Activated CD4-positive, alpha-beta T cell treated with anti-CD3 and anti-CD28 coated beads for 24 hours (primary cell): ENCODE results near the gene LSR.
"Not testable (repeated sequence)": the region's sequence is repeated elsewhere in the genome, so short reads cannot be mapped to it uniquely, and the experiment has no call there.

Experiments
- DNase-seq, 2 donors: peaks; one replicate each; pipeline ENCODE4 v3.0.0-alpha.2; 2020; ENCODE audit warnings: low read depth in 2 of 2

The LSR gene

DNA sequence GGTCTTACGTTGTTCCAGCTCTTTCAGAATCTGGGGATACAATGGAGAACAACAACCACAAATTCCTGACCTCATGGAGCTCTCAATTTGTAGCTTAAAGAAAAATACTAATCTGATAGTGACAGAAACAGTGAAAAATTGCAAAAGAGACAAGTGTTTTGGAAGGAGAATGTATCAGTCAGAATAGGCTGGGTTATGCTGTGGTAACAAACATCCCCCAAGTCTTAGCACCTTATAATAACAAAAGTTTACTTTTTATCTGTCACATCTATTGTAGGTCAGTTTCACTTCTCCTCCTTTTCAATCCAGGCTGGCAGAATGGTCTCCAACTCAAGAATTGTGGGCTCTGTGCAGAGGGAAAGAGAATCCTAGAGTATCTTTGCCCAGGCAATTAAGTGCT lies 29.8 kb upstream of the LSR start:
- DNase-seq, result no peak

DNA sequence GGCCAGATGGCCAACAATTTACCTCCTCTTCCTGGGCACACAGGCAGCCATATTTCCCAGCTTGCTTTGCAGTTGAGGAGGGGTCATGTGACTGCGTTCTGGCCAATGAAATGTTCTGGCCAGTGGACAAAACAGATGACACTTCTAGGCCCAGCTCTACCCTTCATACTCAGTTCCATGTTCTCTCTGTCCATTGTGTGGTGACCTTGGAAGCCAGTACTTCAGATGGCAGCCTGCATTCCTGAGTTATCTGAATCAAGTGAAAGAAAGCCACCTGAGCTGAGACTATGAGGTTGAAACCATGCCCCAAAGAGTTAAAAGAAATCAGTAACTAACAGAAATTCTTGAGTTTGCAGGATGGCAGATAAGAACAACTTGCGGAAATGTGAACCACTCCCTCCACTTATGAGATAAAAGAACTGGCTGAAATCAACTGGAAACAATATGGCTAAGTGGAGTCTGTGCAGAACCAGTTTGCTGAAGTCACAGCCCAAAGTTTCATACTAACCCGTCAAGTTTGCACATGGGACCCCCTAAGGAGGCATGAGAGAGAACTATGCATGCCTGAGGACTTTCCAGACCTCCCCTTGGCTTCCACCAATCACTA lies 28.4 kb upstream of the LSR start:
- DNase-seq, result no peak

- not testable (repeated sequence) for DNase-seq
Observed at GRCh38 chr19:35220973-35221590, 27.7 kb upstream of the LSR start.

- no peak for DNase-seq
Observed at GRCh38 chr19:35222373-35223015, 26.3 kb upstream of the LSR start.

DNA sequence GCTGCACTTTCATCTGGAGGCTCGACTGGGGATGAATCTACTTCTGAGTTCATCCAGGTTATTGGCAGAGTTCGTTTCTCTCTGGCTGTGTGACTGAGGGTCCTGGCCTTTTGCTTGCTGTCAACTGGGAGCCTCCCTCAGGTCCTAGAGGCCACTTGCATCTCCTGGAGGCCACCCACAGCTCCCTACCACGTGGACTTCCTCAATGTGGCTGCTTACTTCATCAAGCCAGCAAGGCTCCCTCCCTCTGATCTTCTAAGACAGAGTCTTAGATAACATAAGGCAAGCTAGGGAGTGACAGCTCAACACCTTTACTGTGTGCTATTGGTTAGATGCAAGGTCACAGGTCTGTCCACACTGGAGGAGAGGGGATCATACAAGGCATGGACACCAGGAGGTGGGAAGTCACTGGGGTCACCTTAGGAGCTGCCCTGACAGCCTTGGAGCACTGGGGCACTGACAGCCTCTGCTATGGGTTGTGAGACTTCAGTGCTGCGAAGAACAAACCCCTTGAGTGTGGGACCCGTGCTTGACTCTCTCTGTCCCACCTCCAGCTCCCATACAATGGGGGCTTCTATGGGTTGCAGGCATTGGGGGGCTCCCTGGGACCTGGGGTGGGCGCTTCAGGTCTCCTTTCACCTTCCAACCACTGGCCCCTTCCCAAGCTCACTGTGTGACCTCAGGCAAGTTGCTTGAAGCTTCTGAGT lies 25.6 kb upstream of the LSR start:
- DNase-seq, result no peak

DNA sequence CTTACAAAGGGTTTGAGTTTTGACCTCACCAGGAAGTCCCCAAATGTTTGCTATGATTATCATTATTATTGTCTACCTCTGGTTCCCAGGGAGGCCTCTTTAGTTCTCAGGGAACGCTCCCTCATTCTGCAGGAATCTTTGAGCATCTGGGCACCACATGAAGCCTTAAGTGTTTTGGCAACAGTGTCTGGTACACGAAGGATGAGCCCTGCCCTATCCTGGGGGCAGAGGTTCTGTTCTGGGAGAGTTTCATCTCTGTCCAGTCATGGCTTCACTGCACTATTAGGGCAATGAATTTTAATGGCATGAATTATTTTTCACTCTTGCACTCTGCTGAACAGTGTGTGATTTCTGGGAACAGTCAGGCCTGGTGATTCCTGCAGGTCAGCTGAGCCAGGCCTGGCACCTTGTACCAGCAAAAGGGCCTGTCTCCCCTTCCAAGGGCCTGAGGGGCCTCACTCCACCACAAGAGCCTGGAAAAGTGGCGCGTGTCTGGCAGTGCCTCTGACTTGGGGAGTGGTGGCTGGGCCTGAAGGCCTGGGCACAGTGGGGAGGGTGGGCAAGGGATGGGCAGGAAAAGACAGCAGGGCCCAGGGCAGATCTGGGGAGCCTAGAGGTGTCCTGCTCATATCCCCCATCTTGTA lies 24.8 kb upstream of the LSR start:
- no peak for DNase-seq

DNA sequence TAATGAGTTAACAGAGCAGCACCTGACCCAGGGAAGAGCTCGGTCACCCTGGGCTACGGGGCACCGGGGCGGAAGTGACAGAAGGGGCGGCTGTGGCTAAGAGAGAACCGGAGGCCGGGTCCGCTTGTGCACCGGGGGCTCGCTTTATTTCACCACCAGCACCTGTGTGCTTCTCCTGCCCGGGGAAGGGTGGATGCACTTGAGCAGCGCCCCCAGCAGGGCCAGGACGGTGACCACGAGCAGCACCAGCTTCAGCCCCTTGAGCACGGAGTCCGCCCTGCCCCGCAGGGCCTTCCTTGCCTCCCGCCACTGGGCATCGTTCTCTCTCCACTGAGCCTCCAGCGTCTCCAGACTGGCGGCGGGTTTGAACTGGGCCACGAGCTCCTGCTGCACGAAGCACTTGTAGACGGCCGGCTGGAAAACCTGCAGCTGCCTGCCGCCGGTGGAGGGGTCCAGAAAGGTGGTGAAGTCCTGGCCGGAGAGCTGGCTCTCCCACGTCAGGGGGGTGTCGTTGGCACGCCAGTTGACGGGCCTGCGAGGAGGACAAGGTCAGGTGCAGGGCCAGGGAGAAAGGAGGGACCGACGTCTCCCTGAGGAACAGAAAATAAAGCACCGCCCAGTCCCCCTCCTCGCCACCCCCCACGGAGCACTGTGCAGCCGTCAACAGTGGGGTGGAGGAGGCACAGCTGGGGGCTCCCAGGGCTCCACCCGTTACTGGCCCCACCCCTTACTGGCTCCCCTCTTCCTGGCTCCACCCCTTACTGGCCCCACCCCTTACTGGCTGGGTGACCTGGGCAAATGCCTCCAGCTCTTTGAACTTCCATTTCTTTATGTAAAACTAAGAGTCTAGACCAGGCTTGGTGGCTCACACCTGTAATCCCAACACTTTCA lies 23.9 kb upstream of the LSR start:
- no peak for DNase-seq

GRCh38 chr19:35225951-35226350 lies 22.9 kb upstream of the LSR start:
- DNase-seq, result no peak

GRCh38 chr19:35226748-35227147 lies 22.1 kb upstream of the LSR start:
- DNase-seq, result no peak

GRCh38 chr19:35228177-35228930 lies 20.4 kb upstream of the LSR start, which contains the start of gene FAM187B:
Gene FAM187B (minus strand): TSS chr19:35228739. CDS start chr19:35228680, 59 bp downstream.
- DNase-seq, result no peak

- DNase-seq, result no peak
Observed at GRCh38 chr19:35229601-35230000, 19.2 kb upstream of the LSR start.

DNA sequence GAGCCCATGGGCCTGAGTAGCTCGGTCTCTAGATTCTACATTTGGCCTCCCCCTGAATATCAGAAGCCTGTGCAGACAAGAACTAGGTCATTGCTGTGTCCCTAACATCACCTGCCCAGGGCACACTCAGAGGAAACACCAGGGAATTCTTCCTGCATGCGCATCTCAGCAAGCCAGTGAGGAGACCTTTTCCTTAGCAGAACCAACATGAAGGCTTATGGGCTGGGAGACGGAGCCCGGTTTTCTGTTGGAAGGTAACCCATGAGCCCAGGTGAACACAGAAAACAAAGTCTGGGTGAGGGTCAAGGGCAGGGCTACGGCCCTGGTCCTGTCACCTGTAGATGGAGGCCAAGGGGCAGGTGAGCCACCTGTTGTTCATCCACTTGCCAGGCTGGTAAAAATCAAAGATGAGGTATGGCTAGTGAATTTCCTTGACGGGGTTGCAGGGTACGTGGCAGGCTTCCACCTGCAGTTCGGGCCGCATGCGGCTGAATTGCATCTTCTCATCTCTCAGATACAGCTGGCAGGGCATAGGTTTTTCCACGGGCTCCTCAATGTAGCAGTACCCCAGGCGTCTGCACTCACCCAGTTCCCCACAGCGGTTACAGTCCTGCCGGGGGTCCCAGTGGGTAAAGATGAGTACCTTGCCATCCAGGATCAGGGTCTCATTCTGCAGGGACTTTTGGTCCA lies 16.7 kb upstream of the LSR start:
- DNase-seq, result no peak

DNA sequence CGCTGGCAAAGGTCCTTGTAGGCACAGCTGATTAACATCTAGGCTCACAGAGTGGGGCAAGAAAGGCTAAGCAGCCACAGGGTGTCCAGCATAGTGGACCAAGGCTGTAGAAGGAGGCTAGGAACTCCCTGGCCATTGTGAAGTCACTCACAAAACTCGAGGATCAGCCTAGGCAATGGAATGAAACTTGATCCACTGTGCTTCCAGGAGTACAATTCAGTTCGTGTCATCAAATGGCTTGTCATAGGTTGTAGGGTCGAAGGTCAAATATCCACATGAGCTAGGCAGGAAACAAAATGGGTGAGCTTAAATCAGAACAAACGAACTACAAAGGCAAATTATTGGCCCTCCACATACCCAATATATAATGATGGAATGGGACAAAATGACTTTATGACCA lies 15.9 kb upstream of the LSR start:
- DNase-seq, result no peak

- DNase-seq, result no peak
Observed at GRCh38 chr19:35236638-35237400, 12.0 kb upstream of the LSR start.

- not testable (repeated sequence) for DNase-seq
Observed at GRCh38 chr19:35239597-35239996, 9.2 kb upstream of the LSR start.

- no peak for DNase-seq
Observed at GRCh38 chr19:35240327-35240726, 8.5 kb upstream of the LSR start.

- DNase-seq, result no peak
Observed at GRCh38 chr19:35241417-35241816, 7.4 kb upstream of the LSR start.

GRCh38 chr19:35246466-35247092 lies 2.2 kb upstream of the LSR start:
- no peak for DNase-seq
